ENCODE measurements around the gene ZNF8.
"Not testable (repeated sequence)": the region's sequence is repeated elsewhere in the genome, so short reads cannot be mapped to it uniquely, and the experiment has no call there.

The ZNF8 gene

DNA sequence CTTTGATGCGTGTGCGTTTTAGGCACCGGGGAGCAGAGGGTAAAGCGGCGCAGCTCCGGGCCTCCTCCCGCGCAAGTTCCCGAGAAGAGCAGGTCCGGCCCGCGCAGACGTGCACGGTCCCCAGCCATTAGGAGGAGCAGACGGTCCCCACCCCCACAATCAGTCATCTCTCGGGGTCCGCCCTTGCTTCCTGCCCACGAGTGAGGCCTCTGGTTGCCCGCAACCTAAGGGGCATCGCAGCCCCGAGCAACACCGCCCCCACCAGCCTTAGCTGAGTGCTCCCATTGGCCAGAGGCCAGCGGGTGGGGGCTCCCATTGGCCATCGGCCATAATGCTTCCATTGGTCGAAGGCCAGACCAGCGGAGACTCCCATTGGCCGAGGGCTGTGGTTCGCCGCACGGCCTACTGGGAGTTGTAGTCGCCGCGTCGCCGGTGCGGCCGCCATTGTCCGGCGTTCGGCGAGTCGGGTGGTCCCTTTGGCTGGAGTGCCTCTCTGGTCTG lies at the start of gene ZNF8:
TSS of gene ZNF8 (plus strand) at position 415 of the 501 bp plus-strand sequence. CDS start 127 bp downstream, outside the sequence.
- peak; percentile 97 for DNase-seq (ENCODE audit: low read depth)

DNA sequence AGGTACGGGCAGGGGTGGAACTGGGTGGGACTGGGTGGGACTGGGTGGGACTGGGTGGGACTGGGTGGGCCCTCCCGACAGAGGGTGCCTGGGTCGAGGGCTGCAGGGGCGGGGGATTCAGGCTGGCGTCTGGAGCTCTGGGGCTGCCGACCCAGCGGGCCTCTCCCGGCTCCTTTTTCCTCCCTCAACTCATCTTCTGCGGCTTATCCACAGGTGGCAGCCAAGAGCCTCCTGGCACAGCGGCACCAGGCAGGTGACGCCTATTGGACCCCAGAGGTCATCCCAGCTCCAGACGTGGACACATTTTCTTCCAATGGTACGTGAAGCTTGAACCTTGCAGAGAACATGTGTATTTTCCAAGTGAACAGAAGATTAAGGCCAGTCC lies 49.5 kb upstream of the ZNF8 start:
- DNase-seq (ENCODE audit: low read depth), result no peak

DNA sequence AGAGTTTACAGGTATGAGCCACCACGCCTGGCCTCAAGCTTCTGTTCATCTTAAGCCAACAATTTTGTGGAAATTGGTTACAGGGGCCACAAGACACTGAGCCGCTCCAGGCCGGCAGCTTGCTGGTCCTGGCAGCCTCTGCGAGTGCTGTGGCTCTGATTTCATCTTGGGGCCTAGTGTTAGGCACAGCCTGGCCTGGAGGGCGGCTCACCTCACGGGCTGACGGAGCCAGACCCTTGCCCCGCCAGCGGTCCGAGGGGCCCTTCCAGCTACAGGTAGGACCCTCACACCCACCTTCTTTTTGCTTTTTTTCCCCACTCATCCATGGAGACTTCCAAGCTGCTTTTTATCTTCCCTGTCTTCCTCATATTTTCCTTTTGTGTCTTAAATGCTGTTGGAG lies 41.4 kb upstream of the ZNF8 start:
- DNase-seq (ENCODE audit: low read depth), result no peak

DNA sequence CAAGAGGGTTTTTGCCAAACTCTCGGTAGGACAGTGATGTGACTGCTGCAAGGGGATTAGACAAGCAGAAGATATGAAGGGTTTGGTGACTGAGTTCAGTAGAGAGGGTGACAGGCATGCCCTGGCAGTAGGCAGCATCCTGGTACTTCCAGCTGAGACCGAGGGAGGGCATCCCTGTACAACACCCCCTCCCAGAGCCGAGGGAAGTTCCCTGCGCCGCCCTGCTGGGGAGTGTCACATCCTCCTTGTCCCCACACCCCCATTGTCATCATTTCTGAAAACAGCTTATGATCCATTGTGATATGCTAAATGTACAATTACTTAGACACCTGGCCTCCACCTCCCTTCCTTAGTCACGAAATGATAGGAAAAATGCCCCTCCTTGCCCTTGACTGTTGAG lies 35.4 kb upstream of the ZNF8 start:
- DNase-seq (ENCODE audit: low read depth), result no peak

DNA sequence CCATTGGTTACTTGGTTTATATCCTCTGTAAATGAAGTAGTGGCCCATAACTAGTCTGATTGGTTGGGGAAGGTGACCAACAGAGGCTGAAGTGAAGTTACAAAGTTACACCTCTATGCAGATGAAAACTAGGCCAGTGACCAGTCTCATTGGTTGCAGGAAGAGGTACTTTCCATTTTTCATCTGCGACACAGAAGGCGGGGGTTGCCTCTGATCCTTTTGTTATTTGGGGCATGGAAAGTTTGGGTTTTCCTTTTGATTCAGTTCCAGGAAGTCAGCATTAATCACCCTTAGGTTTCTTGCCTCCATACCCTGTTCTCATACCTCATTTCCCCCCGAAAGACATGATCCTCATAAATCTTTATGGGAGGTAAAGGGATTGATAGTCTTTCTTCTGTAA lies 29.9 kb upstream of the ZNF8 start:
- DNase-seq (ENCODE audit: low read depth), result no peak

DNA sequence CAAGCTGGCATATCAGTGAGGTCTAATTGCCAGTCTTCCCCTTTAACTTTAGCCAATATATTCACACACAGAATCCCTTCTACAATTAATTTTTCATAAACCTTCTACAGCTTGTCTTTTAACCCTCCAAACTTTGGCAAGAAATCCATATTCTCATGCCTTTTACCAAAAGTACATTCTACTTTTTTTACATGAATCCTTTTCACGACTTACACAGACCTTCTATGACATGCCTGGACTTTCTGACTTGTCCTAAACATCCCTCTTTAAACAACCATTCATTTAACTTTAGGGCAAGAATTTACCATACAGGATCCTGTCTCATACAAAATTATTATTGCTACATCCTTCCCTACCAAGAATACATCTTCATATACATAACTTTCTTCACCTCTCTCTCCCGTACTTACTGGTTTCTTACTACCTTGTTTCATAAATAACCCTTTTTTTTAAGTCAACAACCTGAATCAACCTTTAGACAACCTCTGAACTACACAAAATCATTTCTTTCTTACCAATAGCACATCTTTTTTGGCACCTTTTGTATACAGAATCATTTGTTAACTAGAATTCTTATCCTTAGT lies 26.6 kb upstream of the ZNF8 start:
- no peak for DNase-seq (ENCODE audit: low read depth)

DNA sequence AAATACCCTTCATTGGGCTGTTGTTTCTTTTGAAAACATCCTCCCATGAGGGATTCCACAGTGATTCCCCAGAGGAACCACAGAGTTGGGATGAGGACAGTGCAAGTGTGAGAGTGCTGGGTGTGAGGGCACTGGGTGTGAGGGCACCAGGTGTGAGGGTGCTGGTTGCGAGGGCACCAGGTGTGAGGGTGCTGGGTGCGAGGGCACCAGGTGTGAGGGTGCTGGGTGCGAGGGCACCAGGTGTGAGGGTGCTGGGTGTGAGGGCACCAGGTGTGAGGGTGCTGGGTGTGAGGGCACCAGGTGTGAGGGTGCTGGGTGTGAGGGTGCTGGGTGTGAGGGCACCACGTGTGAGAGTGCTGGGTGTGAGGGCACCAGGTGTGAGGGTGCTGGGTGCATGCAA lies 20.5 kb upstream of the ZNF8 start:
- DNase-seq (ENCODE audit: low read depth), result not testable (repeated sequence)

DNA sequence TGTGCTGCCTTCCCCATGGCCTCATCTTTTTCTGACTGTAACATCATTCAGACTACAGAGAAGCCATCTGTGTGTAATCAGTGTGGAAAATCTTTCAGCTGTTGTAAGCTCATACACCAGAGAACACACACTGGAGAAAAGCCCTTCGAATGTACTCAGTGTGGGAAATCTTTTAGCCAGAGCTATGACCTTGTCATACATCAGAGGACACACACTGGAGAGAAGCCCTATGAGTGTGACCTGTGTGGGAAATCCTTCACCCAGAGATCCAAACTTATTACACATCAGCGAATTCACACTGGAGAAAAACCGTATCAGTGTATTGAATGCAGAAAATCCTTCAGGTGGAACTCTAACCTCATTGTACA lies 17.2 kb upstream of the ZNF8 start:
- no peak for DNase-seq (ENCODE audit: low read depth)

DNA sequence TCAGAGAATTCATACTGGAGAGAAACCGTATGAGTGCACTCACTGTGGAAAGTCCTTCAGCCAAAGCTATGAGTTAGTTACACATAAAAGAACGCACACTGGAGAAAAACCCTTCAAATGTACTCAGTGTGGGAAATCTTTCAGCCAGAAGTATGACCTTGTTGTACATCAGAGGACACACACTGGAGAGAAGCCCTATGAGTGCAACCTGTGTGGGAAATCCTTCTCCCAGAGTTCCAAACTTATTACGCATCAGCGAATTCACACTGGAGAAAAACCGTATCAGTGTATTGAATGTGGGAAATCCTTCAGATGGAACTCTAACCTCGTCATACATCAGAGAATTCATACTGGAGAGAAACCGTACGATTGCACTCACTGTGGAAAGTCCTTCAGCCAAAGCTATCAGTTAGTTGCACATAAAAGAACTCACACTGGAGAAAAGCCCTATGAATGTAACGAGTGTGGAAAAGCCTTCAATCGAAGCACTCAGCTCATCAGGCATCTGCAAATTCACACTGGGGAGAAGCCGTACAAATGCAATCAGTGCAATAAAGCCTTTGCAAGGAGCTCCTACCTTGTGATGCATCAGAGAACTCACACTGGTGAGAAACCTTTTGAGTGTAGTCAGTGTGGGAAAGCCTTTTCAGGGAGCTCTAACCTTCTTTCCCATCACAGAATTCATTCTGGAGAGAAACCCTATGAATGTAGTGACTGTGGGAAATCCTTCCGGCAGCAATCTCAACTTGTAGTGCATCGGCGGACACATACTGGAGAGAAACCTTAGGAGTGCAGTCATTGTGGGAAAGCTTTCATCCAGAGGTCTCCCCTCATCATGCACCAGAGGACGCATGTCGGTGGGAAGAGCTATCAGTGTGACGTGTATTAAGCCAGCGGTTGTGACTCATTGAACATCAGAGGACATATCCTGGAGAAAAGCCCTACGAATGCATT lies 16.5 kb upstream of the ZNF8 start:
- DNase-seq (ENCODE audit: low read depth), result no peak

DNA sequence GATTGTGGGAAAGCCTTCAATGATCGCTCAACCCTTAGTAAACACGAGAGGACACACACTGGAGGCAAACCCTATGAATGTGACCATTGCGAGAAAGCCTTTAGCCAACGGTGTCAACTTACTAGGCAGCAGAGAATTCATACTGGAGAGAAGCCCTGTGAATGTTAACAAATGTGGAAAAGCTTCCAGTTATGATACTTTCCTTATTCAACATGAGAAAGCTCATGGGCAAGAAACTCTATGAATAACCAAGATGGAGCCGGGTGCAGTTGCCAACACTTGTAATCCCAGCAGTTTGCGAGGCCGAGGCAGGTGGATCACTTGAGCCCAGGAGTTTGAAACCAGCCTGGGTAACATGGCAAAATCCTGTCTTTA lies 15.8 kb upstream of the ZNF8 start:
- no peak for DNase-seq (ENCODE audit: low read depth)

DNA sequence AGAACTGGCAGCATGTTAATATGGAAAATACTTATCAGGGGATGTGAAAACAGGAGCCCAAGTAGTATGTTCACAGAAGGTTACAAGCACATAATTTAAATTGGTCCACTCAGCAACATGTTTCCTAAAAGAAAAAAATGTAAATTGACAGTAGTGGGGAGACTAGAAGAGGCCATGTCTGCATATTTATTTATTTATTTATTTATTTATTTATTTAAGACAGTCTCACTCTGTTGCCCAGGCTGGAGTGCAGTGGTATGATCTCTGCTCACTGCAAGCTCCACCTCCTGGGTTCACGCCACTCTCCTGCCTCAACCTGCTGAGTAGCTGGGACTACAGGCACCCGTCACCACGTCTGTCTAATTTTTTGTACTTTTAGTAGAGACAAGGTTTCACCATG lies 13.7 kb upstream of the ZNF8 start:
- no peak for DNase-seq (ENCODE audit: low read depth)

DNA sequence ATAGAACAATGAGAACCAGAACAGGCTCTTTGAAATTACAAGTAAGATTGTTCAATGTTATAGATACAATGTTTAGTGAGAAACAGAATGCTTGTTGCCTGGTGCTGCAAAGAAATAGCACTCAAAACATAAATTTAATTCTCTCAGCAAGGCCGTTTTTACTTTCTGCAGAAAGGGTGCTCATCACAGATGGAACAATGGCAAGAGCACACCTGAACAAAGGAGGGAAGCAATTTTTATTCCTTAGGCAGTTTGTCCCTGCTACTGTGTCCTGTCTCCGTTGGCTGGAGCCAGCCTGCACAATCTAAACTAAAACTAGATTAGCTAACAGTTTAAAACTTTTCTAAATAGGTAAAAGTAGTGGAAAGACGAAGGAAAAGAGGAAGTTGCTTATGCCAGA lies 10.4 kb upstream of the ZNF8 start:
- DNase-seq (ENCODE audit: low read depth), result no peak

DNA sequence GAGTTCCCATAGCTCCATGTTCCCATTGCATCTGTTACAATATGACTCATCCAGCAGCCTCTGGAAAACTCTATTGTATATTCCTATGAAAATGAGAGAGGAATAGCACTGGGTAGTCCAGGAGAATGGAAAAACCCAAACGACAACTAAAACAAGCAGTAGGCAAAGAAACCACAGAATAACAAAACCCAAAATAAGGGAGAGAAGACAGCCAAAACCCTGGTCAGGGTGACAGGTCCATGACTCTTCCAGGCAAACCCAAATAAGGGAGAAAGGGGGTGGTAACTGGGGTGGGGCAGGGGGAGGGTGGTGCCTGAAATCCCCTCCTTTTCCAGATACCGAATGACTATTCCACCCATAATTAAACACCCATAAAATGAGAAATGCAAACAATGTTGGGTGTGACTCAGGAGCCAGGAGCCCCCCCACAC lies 4.0 kb upstream of the ZNF8 start:
- DNase-seq (ENCODE audit: low read depth), result no peak

DNA sequence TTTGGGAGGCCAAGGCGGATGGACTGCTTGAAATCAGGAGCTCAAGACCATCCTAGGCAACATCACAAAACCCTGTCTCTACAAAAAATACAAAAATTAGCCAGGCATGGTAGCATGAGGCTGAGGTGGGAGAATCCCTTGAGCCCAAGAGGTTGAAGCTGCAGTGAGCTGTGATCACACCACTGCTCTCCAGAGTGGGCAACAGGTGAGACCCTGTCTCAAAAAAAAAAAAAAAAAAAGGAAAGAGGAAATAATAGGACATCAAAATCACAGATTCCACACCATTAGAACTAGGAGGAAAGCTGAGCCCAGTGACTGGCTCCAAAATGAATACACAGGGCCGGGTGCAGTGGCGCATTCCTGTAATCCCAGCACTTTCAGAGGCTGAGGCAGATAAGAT lies 3.2 kb upstream of the ZNF8 start:
- DNase-seq (ENCODE audit: low read depth), result no peak

DNA sequence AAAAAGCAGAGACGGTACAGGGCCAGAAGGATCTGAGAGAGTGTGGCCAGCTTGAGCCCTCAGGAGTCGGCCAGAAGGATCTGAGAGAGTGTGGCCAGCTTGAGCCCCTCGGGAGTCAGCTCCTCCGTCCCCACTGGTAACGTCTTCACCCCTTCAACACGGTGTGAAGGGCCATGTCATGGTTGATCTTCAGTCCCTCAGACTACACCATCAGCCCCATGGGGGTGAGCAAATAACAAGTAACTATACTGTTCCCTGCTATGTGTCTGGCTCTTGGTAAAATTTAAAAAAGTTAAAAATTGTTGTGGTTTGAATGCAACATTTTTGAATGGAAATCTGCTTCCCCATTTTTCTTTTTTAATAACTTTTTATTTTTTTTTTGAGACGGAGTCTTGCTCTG lies 1.6 kb upstream of the ZNF8 start:
- no peak for DNase-seq (ENCODE audit: low read depth)

DNA sequence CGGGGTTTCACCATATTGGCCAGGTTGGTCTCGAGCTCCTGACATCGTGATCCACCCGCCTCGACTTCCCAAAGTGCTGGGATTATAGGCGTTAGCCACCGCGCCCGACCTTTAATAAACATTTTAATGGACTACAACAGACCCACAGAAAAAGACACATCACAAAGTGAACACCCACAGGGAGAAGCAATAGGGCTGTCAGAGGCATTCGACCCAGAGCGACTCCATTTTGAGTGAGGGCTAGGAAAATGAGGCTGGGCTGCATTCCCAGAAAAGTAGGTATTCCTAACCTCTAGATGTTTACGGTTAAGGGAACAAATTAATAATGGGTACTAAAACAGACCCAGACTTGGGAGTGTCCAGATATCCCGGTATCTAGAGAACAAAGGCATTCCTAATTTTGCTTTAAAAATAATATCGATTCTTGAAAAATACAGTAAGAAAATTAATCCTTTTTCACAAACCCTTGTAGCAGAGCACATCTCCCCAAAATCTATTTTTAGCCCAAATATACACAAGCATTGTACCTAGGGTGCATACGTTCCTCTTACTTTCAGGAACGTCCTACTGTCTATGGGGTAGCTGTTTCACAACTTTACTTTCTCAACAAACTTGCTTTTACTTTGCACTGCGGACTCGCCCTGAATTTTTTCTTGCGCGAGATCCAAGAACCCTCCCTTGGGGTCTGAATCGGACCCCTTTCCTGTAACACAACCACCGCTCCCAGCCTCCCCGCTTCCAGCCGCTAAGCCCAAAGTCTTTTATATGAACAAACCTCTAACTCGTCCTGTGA lies 811 bp upstream of the ZNF8 start:
- DNase-seq (ENCODE audit: low read depth), result no peak

DNA sequence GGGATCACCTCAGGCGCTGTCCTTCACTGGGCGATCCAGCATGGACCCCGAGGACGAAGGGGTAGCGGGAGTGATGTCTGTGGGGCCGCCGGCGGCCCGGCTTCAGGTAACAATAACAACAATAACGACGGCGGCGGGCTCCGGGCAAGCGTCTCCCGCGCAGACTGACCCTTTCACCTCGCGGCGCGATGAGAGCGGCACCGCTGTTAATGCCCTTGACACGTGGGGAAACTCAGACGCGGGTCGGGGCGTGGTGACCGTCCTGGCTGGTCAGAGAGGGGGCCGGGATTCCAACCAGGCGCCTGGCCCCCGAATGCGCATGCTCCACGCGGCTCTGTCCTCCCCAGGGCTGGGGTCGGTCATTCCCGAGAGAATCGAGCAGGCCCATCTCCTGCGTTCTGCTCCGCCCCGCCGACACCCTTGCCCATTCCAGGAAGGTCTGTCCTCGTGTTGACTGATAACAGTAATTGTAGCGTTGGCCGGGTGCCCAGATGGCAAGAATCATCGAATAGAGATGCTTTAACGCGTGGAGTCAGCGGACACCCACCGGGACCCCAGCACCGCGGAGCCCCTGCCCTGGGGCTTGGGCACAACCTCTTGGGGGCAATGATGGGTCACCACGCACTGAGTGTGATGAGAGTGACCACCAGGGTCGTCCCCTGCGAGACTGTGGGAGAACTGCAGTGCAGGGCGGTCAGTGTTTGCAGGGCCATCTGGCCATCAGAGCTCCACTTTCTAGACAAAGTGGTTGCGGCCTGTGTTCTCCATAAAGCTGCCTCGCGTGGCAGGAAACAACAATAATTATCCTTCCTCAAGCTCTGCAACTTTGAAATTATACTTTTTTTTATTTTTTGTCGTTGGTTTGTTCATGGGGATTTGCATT lies 528 bp downstream of the ZNF8 start:
- peak; percentile 21 for DNase-seq (ENCODE audit: low read depth)

DNA sequence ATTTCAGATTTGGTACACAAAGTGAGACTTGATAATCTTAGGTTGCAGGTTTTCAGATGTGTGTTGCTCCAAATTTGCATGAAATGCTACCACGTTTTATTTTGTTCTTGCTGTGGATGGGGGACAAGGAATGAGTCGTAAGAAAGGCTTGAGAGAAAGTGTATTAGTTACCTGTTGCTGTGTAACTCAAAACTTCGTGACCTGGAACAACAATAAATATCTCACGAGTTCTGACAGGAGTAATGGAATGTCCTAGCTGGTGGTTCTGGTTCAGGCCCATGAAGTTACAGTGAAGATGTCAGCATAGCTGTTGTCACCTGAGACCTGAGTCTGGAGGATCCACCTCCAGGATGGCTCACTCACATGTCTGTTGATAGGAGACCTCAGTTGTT lies 1.2 kb downstream of the ZNF8 start:
- DNase-seq (ENCODE audit: low read depth), result no peak

DNA sequence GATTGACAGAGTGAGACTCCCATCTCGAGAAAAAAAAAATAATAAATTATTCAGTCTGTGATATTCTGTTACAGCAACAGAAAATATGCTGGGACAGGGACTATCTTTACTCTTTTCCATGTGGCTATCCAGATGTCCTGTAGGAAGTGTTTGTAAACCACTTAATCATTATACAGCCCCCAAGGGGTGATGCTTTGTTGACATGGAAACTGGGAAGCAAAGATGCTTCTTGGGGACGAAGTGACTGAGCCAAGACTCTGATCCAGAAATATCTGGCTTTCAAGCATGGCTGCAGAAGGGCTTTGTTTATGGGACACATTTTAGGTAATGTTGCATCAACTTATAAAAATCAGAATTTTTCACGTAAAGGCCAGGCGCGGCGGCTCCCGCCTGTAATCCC lies 5.4 kb downstream of the ZNF8 start:
- no peak for DNase-seq (ENCODE audit: low read depth)

DNA sequence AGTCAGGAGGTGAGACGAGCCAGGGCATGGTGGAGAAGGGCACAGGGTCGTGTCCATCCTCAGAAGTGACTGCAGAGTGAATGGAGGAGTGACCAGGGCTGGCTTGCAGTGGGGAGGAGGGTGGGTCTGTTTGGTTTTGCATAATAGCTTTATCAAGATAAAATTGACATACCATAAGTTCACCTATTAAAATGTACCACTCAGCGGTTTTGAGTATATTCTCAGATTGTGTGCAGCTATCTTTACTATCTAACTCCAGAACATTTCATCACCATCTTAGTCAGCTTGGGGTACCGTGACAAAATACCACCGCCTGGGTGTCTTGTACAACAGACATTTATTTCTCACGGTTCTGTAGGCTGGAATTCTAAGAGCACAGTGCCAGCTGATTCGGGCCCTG lies 13.2 kb downstream of the ZNF8 start:
- DNase-seq (ENCODE audit: low read depth), result no peak

DNA sequence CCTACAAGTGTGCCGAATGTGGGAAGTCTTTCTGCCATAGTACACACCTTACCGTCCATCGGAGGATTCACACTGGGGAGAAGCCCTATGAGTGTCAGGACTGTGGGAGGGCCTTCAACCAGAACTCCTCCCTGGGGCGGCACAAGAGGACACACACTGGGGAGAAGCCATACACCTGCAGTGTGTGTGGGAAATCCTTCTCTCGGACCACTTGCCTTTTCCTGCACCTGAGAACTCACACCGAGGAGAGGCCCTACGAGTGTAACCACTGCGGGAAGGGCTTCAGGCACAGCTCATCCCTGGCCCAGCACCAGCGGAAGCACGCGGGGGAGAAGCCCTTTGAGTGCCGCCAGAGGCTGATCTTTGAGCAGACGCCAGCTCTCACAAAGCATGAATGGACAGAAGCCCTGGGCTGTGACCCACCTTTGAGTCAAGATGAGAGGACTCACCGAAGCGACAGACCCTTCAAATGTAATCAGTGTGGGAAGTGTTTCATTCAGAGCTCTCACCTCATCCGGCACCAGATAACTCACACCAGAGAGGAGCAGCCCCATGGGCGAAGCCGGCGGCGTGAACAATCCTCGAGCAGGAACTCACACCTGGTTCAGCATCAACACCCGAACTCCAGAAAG lies 16.1 kb downstream of the ZNF8 start:
- no peak for DNase-seq (ENCODE audit: low read depth)

Data from GM04504 (cell line).